SW 1271 (cell line): Measurements from ENCODE around the gene FARS2.

Experiments
- DNase-seq, 2 experiments: peaks; one replicate each; lab custom pipeline; 2025; lab: John Stamatoyannopoulos, UW

The FARS2 gene

DNA sequence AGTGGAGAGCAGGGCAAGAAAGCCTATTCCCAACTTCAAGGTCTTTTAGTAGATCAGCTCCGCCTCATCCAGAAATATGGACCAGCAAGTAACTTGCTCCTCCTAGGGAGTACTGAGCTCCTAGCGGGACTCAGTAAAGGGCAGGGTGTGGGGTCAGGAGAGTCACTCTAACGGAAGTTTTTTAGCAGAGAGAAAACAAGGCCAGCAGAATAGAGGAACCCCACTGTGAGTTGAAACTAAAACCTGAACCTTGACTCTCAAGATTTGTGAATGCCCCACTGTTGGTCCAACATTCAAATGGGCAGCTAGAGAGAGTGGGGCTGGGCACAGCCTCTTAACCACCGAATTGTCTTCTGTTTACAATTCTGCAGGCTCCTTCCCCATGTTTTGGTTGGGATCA is 244.8 kb downstream of the FARS2 start:
- DNase-seq = no peak

DNA sequence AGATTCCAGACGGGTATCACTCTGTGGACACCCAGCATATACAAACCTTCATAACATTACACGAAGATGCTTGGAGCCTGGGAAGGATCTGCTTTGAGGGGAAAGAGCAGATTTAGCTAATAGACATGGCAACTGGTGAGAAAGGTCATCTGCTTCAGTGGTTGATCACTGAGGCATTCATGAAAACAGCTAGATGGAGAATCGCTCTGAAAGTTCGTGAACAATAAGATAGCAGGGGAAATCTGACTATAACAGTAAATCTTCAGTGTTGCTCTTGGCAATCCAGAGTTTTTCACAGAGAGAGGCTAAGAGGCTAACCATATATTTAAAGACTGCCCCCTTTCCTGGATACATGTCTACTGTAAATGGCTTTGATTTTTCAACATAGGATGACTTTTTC is 245.3 kb downstream of the FARS2 start:
- no peak for DNase-seq

DNA sequence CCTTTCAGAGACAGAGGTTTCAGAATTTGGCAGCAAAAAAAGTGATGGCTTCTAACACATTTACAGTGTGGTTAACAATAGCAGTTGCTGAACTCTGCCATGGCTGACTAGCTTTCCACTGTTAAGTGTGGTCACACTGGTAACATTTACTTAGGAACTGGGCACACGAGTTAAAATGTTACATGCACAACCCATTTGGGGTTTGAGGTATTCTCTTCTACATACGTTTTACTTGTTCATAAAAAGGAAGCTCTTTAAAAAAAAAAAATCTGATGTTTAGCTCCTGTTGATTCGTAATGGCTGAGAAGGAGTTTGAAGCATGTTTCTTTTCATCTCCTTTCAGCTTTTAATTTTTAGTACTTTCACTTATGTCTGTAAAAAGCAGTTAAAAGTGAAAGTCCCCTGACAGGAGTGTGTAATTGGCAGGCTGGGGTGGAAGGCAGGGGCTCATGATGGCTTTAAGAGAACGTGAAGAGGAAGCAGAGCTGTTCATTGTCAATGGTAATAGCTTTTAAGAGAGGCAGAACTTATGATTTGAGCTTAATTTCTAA is 245.9 kb downstream of the FARS2 start:
- DNase-seq = no peak

DNA sequence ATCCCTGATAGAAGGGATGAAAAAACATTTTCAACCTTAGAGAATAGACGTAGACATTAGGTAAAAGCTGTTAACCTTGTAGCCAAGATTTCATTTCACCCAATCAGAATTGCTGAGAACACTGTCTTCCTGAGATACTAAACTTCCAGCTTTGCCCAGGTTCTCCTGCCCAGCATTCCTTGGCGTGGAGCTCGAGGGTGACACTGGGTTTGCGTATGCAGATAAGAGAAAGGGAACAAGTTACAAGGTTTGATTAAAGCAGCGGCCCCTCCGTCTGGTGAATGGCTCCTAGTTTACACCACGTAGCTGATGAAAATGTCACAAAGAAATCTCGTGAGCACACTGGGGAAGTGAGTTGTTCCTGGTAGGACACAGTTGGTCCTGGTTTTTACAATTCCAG is 247.8 kb downstream of the FARS2 start:
- DNase-seq = no peak

DNA sequence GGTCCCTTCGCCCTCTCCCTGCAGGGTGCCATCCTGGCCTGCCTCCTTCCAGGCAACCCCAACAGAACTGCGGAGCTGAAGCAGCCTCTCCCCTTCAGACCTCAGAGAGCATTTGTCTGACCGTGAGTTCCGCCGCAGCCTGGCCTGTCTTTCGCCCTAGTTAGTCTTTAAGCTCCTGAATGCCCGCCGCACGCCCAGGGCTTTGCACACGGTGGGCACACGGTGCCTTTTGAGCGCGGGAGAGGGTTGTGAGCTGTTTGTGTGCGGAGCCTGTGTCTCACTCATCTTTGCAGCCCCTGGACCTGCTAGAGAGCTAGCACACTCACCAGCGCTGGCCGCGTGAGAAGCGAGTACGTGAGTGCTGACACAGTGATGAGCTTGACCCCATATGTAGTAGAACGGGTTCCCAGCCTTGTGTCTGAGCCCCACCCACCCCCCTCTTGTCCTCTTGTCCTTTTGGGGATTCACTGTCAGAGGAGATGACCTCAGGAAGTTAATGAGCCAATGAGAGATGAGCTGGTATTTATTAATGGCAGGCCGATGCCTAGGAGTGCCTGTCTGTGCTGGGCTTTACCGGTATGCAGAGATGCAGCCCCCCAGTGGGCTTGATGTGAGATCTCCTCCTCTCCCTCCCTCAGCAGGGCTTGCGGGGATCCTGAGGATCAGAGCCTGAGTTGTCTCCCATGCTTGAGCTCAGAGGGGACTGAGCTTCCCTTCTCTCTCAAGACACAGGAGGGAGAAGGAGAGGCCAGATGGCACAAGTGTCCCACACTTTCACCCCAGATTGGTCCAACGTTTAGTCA is 249.2 kb downstream of the FARS2 start:
- DNase-seq = no peak

DNA sequence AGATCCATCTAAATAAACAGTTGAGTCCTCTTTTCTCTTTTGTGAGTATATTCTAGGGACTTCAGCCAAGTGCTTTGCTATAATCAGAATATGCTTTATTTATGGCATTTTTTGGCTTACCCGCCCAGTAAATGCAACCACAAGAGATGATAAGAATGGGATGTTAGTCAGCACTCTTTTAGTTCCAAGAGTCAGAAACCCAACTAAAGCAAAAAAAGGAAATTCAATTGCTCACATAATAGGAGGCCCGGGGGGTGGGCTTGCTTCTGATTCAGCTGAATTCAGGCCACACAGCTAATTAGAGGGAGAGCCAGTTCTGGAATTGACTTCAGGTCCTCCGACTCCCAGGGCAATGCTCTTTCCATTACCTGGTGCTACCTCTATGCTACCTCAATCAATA is 250.6 kb downstream of the FARS2 start:
- no peak for DNase-seq

DNA sequence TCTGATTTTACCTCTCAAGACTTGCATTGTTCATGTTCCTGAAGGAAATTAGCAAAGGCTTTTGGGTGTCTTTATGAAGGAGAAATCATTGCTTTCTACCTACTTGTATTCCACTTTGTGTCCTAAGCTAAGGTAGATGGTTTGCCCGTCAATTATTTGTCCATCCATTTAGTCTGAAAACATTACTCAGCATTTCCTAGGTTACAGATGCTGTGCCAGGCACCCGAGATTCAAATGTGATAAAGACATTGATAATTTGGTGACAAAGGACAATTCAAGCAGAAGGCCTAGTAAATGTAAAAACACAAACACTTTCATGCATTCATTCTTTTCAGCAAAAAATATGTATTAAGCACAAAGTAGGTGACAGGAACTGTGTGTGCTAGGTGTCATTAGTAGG is 251.1 kb downstream of the FARS2 start:
- DNase-seq = no peak

DNA sequence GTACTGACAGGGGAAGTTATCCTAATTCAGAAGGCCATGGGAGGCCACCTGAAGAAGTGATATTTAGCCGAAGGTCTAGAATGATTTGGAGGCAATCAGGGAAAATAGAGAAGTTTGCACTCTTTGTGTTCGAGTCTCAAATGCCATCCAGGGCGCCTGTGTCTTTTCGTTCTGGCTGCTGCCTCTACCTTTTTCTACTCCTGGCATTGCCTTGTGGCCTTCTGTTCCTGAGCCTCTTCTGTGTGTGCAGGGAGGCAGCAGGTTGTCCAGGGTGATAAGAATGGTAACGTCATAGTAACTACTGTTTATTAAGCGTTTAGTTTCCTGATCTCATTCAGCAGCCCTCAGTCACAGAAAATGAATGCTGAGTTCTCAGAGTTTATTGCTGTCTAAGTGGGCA is 252.1 kb downstream of the FARS2 start:
- DNase-seq = no peak

DNA sequence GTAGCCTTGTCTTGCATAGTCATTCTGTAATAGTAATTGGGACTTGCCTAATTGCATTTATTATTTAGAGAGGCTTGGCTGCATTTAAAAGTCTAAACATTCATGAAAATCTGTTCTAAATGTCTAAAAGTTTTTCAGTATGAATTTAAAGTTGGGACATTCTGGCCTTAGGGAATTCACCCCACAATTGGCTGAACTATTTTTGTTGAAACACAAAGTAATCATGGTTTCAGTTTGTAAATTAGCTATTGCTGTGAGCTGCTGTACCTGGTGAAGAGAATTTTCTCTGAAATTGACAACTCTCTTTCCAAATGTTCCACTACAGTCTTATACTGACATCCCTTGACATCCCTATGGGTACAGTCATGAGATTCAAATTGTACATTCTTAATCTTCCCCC is 253.0 kb downstream of the FARS2 start:
- no peak for DNase-seq

DNA sequence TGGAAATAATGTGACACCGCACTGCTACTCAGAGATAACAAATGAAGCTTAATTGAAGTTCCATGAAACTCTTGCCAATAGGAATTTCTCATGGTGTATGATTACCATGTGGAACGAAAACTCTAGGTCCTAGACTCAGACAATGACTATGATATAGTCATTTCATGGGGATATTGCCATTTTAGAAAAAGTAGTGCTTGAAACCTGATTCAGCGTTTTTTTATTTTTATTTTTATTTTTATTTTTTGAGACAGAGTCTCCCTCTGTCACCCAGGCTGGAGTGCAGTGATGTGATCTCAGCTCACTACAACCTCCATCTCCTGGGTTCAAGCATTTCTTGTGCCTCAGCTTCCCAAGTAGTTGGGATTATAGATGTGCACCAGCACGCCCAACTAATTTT is 253.9 kb downstream of the FARS2 start:
- no peak for DNase-seq

DNA sequence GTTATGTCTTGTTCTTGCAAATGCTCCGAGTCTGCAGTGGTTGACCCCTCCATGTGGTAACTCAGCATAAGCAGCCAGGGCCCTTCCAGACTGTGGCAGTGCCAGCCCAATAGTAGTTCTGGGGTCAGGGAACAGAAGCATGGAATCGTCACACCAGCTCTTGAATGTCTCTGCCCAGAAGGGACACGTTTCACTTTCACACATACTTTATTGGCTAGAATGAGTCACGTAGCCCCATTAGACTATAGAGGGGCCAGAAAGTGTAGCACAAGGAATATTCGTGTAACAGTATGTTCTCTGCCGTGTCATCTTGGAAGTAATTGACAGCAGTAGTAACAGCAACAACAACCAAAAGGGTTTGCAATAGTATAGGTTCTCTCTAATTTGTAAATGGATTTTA is 254.7 kb downstream of the FARS2 start:
- DNase-seq = no peak

DNA sequence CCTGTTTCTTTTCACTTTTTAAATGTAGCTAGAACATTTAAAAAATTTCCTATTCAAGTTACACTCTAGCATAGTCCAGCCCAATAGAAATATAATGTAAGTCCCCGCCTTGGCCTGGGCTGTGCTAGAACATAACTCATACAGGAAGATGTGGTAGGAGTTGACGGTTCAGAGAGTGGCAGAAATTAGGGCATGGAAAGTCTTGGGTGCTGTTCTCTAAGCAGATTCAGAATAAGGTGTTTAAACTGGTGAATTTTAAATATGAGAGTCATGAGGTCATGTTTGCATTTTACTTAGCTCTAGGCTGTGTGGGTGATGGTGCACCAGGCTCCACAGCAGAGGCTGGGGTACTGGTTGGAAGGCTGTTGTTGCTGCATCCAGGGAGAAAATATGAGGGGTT is 256.5 kb downstream of the FARS2 start:
- no peak for DNase-seq

DNA sequence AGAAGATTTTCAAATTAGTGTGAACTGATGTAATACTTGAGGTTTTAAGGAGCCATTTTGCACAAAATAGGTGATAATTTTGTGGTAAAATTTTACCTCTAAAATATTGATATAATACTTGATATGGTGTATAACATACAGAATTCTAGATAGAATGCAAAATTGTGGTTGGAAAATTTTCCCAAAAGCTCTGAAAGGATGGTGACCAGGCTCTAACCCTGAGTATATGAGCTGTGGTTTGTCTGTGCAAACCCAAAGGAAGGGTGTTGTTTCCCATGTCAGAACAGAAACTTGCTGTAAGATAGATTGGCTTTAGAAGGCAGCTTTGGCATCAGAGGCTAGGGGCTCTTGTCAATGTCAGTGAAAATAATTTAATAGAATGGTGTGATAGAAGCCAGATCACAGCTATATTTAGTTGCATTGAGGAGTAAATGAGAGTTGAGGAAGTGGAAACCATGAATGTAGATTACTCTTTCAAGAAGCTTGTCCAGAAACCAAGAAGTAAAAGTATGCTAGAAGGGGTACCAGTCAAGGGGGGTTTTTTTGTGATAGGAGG is 257.7 kb downstream of the FARS2 start:
- no peak for DNase-seq

DNA sequence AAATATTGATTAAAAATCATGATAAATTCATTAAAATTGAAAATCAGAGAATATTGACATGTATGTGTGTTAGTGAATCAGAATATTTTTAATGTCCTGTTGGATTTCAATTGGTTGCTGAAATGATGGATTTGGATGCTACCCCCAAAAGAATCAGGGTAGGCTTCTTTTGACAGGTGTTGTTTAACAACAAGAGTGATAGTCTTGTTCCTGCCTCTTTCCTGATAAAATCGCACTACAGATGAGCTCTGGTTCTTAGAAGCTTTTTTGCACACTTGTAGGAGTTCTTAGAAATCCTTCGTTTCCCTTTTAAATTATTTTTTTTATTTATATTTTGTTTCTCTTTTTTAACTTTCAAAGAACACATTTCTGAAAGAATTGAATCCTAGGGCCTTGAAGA is 259.5 kb downstream of the FARS2 start:
- DNase-seq = no peak

DNA sequence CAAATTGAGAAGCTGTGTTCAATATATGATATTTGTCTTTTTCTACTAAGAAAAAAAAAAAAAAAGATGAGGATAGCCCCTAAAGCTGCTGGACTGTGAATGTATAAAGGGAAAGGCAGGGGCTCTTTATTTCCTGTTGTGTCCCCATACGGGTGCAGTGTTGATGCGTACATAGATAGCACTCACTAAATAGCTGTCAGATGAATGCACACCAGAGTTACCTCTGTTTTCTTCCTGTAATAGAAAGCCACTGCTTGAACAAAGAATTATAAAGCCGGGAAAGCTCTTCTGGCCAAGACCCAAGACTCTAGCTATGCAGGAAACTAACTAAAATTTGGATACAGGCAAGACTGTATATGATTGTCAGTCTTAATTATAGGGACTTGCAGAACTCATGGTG is 260.0 kb downstream of the FARS2 start:
- no peak for DNase-seq

DNA sequence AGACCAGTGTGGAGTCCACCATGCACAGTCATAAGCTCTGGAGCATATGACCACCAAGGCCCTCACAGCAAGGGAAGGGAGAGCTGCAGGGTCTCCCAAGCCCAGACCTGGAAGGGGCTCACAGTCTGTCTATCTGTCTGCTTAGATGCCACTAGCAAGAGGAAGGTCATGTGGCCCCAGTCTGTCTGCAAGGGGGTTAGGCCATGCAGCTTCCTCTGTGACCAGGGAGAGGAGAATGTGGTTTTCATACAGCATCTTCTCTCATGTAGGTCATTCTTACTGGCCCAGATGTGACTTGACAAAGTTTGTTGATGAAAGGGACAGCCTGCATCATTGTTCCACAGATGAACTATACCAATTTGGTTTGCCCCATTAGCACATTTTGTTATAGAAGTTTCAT is 260.8 kb downstream of the FARS2 start:
- DNase-seq = no peak

DNA sequence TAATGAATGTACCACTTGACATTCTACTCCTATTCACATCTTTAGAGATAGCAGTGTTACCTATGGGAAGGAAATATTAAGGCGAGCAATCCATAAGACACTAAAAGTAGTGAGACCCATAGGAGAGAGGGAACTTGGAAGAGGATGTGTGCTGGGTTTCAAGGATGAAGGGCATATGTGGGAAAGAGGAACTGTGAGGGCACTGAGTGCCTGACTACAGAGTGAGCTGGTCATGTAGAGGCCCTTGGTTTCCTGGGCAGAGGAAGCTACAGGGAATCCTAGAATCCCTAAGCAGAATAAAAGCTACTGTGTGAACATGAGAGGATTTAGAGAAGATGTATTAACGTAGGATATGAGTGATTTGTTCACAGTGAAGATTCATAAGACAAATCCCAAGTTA is 262.8 kb downstream of the FARS2 start:
- no peak for DNase-seq

DNA sequence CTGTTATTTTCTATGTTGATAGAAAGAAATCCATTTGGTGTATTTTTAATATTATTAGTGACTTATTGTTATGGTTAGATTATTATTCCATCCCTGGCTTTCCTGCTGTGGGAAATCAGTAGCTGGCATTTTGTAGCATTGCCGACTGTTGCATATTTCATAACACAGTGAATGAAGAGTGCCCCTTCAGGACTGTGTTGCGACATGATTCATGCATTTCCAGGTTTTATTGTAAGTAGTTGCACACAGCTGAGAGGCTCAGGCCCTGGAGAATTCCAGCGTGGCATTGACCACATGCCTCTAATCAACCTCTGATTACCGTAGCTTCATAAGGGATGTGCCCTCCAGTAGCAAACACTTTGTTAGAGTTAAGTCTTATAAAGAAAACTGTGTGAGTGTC is 263.9 kb downstream of the FARS2 start:
- no peak for DNase-seq

DNA sequence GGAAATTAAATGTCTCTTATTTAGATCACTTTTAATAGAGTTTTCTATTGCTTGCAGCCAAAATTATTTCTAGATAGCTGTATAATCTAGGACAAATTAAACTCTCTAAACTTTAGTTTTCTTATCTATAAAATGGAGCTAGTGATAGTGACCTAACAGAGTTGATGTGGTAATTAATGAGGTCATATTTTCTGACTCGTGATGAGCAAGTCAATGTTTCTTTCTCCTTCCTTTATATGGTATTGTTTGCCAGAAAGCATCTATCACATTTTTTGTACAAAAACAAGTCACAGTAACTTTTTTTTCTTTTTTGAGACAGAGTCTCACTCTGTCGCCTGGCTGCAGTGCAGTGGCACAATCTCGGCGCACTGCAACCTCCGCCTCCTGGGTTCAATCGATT is 267.7 kb downstream of the FARS2 start:
- no peak for DNase-seq

DNA sequence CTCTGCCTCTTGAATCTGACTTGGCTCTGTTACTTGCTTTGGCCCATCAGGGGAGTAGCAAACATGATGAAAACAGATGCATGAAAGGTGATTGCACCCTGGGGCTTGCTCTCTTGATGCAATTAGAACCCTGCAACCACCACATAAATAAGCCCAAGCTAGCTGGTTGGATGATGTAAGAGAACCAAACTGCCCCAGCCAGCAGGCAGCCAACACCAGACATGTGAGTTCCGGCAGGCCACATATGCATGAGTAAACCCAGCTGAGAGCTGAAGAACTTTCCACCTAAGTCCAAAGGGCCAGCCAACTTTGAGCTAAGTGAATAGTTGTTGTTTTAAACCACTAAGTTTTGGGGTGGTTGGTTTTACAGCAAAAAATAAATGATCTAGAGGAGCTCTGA is 268.4 kb downstream of the FARS2 start:
- DNase-seq = no peak

DNA sequence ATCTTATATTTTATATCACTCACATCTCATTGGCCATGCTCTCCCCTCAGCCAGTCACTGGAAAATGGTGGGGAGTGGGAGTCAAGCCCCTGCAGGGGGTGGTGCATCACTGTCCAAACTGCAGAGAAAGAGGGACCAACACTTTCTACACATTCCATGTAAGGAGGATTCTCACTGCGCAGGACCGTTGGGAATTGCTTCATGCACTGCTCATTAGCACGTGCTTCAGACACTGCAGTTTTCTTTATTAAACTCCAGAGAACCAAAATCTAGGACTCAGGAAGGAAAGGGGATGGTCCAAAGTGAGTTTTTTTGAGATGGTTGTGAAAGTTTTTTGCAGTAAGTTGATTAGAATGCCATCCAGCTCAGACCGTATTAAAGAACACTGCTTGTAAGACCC is 269.8 kb downstream of the FARS2 start:
- no peak for DNase-seq

DNA sequence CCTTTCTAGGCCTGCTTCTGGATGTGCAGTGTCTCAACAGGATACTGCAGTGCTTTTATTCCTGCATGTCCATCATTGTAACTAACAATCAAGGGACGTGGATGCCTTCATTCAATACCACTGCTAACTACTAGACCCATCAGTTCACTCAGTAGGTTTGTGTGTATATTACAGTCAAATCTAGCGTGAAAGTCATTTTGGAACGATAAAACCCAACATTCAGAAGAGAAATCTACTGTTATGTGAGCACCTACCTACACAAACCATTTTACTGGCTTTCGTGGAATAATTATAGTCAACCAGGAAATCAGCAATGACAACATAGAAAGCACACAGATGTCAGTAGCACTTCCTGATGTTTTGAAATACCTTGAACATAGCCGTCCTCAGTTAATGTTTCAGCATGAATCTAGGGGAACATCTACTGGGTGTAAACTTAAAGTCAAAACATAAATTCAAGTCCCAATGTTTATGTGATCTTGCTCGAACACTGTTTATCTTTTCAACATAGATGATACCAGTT is 270.6 kb downstream of the FARS2 start:
- no peak for DNase-seq

DNA sequence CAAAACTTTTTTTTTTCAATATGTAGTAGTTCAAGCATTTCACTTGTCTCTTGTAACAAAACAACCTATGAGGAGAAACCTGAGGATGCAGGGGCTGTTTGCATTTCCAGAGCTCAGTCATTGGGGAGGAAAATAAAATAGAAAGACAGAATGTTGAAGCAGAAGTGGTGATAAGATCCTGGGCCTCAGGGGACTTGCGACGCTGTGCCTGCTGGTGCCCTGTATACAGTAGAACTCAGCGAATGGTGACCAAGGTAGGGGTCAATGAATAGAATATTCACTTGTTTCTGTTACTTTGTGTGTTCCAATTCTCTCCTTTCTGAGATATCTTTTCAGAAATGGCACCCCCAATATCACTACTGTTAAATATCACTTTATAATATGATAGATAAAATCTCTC is 271.6 kb downstream of the FARS2 start:
- no peak for DNase-seq

DNA sequence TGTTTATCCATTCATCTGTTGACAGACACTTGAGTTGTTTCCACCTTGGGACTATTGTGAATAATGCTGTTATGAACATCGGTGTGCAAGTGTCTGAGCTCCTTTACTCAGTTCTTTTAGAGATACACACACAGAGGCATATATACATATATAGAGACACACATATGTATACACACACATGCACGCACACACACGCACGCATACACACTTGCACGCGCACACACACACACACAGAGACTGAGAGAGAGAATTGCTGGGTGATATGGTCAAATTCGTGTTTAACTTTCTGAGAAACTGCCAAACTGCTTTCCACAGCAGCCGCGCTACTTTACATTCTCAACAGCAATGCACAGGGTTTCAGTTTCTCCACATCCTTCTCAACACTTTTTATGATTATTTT is 273.3 kb downstream of the FARS2 start:
- no peak for DNase-seq
